HCT116 (cell line): ENCODE measurements around the gene ACP6.

Experiments used
- EZH2 ChIP-seq: fragments of 200-600 bp; sonication (generic); IDR thresholded peaks from 2 replicates; pipeline ENCODE4 v1.6.1; 2017; ENCODE audit warnings: antibody characterized with exemption, mixed run types
- RAD21 ChIP-seq: IDR thresholded peaks from 2 replicates; pipeline ENCODE4 v1.6.1; 2012; ENCODE audit warnings: low read depth, mild to moderate bottlenecking
- ZFX ChIP-seq: fragments of 450-650 bp; IDR thresholded peaks from 2 replicates; pipeline ENCODE4 v1.6.1; 2017

GRCh38 chr1:147652306-147652705 lies 18.0 kb downstream of the ACP6 start:
- TF ChIP-seq EZH2 (no peak), RAD21 (no peak), ZFX (no peak)
